HG02884 (cell line): ENCODE data around the gene ACTR2.
A peak's percentile ranks its signal among the peaks of the same experiment; 100 is the strongest.
"Not testable (repeated sequence)": the region's sequence is repeated elsewhere in the genome, so short reads cannot be mapped to it uniquely, and the experiment has no call there.

Experiments
- ATAC-seq: cut with Tn5 transposase; IDR thresholded peaks from one replicate; pipeline ENCODE4 v1.9.1; 2021; ENCODE audit warnings: mild to moderate bottlenecking, moderate library complexity; ENCODE audit not compliant: unreplicated experiment

The ACTR2 gene

DNA sequence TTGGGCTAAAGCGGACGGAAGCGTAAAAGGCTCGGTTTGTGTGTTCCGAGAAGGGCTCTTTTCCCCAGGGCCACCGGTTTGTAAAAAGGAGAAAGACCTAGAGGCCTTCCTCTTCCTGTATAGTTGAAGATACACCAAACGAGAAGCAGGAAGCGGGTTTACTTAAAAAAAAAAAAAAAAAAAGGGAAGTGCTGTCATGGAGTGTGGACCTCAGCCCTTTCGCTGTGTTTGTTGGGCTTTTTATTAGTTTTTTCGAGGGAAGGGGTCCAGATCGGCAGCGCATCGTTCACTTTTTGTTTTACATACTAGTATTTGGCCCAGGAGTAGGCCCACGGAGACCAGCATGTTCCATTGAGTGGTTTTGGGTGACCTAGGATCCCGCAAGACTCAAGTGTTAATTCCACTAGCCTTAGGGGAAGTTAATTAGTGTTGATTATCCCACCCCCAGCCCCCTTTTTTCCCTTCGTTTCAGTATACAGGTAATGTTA is 676 bp downstream of the ACTR2 start:
- ATAC-seq, result peak; percentile 32

DNA sequence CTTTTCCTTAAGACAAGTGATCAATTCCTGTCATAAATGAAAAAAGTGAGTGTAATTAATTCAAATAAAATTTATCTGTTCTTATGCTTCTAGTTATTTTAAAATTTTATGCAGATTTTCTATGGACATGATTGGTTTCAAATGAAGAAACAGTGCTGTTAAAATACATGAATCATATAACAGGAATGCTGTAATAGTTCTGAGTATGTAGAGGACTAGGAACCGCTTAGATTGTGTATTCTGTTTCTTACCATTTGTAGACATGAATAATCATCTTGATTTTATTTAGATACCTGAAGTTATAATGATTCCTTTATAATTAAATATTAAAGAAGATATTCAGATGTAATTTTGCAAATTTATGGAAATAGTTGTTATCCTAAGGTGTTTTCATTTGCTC is 3.5 kb downstream of the ACTR2 start:
- no peak for ATAC-seq

- no peak for ATAC-seq
Observed at GRCh38 chr2:65231892-65232477, 4.4 kb downstream of the ACTR2 start.

- no peak for ATAC-seq
Observed at GRCh38 chr2:65232636-65233035, 5.0 kb downstream of the ACTR2 start.

DNA sequence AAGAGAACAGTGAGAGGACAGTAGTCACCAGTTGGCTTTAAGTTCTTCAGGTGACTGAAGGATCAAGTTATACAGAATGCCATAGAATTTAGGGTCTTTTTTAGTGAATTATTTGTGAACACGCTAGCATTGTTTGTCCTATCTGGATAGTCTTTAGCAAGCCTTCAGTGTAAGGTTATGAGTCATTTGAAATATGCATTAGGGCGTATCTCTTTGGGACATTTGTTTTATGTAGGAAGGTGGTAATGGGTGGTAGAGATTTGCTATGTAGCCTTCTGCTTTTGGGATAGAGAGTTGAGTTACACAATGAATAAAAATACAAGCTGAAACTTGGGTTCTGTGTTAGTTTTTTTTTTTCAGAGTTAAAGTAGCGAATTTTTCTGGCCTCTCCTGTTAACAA is 13.0 kb downstream of the ACTR2 start:
- ATAC-seq, result no peak

DNA sequence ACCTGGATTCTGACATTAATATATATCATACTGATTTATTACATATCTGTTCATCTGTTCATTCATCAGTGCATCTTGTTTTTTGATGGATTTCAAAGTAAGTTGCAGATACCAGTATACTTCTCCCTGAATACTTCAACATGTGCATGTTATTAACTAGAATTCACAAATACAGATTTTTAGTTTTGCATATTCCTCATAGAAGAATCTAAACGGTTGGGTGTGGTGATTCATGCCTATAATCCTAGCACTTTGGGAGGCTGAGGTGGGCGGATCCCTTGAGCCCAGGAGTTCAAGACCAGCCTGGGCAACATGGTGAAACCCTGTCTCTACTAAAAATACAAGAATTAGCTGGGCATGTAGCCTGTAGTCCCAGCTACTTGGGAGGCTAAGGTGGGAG is 16.8 kb downstream of the ACTR2 start:
- not testable (repeated sequence) for ATAC-seq

DNA sequence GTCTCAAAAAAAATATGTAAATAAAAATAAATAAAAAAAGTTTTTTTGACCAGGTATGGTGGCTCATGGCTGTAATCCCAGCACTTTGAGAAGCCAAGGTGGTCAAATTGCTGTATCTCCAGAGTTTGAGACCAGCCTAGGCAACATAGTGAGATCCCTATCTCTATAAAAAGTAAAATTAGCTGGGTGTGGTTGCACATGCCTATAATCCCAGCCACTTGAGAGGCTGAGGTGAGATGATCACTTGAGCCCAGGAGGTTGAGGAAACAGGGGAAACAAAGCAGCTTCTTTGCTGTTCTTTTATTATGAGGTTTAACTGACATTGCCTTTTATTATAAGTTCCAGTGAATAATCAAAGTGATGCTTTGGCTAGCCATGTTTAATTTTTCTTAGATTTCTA is 25.0 kb downstream of the ACTR2 start:
- ATAC-seq, result no peak

GRCh38 chr2:65255356-65255755 is 27.7 kb downstream of the ACTR2 start:
- no peak for ATAC-seq

- ATAC-seq, result no peak
Observed at GRCh38 chr2:65256054-65256453, 28.4 kb downstream of the ACTR2 start.

DNA sequence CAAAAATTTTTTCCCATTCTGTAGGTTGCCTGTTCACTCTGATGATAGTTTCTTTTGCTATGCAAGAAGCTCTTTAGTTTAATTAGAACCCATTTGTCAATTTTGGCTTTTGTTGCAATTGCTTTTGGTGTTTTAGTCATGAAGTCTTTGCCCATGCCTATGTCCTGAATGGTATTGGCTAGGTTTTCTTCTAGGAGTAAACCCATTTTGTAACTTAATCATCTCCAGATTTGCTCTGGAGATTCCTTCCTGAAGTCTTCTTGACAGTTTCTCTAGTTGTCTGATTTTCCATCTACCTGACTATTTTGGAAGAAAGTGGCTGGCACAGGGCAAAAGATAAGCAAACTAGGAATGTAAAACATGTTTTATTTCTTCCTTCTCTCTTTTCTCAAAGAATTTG is 30.2 kb downstream of the ACTR2 start:
- ATAC-seq, result not testable (repeated sequence)

DNA sequence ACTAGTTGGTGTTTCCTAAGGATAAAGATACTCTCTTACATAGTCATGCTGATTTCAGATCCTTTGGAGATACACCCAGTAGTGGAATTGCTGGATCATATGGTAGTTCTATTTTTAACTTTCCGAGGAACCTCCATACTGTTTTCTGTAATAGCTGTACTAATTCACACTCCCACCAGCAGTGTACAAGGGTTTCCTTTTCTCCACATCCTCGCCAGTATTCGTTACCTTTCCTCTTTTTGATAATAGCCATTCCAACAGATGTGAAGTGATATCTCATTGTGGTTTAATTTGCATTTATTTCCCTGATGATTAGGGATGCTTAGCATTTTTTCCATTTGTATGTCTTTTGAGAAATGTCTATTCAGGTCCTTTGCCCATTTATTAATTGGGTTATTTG is 34.0 kb downstream of the ACTR2 start:
- no peak for ATAC-seq

DNA sequence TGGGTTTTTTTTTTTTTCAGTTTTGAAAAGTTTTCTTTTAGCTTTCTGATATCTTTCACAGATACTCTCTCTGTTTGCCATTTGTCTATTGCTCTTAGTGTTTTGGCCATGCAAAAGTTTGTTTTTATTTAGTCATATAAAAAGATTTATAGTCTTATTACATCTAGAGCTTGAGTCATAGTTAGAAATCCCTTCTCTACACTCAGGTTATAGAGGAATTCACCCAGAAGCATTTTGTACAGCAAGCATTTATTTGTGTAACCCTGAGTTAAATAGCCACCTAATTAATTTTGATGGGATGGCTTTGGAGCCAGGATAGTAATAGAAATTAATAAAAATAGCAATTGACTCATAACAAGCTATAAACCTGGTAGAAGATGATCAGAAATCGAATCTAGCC is 35.6 kb downstream of the ACTR2 start:
- no peak for ATAC-seq

- no peak for ATAC-seq
Observed at GRCh38 chr2:65263986-65264385, 36.4 kb downstream of the ACTR2 start.

GRCh38 chr2:65264821-65265670 is 37.4 kb downstream of the ACTR2 start:
- ATAC-seq, result no peak

DNA sequence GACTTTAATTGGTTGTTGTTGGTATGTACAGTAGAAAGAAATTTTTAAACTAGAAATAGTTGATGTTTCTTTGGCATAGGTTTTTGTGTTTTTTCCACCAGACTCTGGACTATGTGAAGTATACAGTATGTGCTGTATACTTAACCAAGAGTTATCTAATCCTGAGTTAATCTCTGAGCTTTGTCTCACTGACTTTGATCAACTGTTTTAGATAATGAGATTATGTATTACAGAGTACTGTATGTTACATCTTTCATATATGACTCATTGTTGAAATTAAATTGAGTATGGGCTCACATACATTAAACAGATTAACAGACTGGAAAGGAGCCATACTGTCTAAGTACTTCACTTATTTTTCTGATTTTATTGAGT is 38.0 kb downstream of the ACTR2 start:
- no peak for ATAC-seq

DNA sequence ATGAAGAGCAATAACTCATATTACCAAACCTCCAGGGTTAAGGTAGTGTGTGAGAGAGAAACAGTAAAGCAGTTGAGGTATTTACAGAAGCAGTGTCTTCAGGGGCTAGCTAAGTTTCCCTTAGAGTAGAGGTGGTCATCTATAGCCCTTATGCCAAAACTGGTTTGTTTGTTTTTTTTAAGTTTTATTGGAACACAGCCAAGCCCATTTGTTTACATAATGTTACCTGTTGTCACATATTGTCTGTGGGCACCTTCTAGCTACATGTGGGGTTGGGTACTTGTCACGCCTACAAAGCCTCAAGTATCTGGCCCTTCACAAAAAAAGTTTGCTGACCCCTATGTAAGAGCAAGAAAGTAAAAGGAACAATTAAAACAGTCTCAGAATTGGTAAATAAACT is 39.4 kb downstream of the ACTR2 start:
- no peak for ATAC-seq

DNA sequence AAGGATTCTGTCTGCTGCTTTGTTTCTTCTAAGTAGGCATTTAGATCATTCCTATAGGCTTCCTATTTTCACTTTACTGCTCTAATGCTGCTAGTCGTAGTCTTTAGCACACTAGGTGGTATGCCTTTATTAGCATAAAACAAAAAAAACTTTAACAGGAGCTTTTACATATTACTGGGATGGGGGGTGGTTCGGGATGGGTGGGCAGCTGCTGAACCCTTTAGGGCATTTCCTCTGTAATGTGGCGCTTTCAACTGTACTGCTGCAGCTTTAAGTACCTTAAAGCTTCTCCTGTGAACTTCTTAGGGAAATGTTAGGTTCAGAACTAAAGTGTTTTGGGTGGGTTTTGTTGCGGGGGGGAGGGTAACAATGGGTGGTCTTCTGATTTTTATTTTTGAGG is 41.3 kb downstream of the ACTR2 start:
- ATAC-seq, result no peak

DNA sequence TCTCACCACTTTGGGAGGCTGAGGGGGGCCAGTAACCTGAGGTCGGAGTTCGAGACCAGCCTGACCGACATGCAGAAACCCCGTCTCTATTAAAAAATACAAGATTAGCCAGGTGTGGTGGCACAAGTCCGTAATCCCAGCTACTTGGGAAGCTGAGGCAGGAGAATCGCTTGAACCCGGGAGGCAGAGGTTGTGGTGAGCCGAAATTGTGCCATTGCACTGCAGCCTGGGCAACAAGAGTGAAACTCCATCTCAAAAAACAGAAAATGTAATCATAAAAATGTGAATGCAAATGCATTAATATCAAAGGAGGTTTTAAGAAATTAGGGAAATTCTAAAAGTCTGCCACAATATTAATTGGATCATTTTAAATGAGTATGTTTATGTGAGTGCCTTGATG is 45.7 kb downstream of the ACTR2 start:
- no peak for ATAC-seq

- no peak for ATAC-seq
Observed at GRCh38 chr2:65275141-65275915, 47.7 kb downstream of the ACTR2 start.

GRCh38 chr2:65276609-65277008 is 49.0 kb downstream of the ACTR2 start:
- ATAC-seq, result no peak

- no peak for ATAC-seq
Observed at GRCh38 chr2:65277118-65277517, 49.5 kb downstream of the ACTR2 start.
